ENCODE measurements around the gene OR2A1.
"Not testable (repeated sequence)": the region's sequence is repeated elsewhere in the genome, so short reads cannot be mapped to it uniquely, and the experiment has no call there.

The OR2A1 gene

GRCh38 chr7:144311872-144312469, at the start of gene OR2A1:
Gene OR2A1 (plus strand): TSS chr7:144312419. CDS start chr7:144318125, 5,706 bp downstream.
- DNase-seq (ENCODE audit: low read depth, low spot score) = not testable (repeated sequence)

- DNase-seq (ENCODE audit: low read depth, low spot score) = not testable (repeated sequence)
Measured at GRCh38 chr7:144264692-144265091, 47.5 kb upstream of the OR2A1 start, which contains the start of gene OR2A7. Gene OR2A7 (minus strand): TSS chr7:144264792. CDS start chr7:144259628, 5,164 bp downstream.

GRCh38 chr7:144269188-144269587, 43.0 kb upstream of the OR2A1 start, which contains the start of gene CTAGE8:
Gene CTAGE8 (minus strand): TSS chr7:144269288. CDS start chr7:144269250, 38 bp downstream.
- not testable (repeated sequence) for DNase-seq (ENCODE audit: low read depth, low spot score)

- DNase-seq (ENCODE audit: low read depth, low spot score) = not testable (repeated sequence)
Measured at GRCh38 chr7:144275281-144275680, 36.9 kb upstream of the OR2A1 start.

- not testable (repeated sequence) for DNase-seq (ENCODE audit: low read depth, low spot score)
Measured at GRCh38 chr7:144280010-144280409, 32.2 kb upstream of the OR2A1 start.

- not testable (repeated sequence) for DNase-seq (ENCODE audit: low read depth, low spot score)
Measured at GRCh38 chr7:144281981-144282380, 30.2 kb upstream of the OR2A1 start.

GRCh38 chr7:144282490-144282889, 29.7 kb upstream of the OR2A1 start:
- not testable (repeated sequence) for DNase-seq (ENCODE audit: low read depth, low spot score)

- not testable (repeated sequence) for DNase-seq (ENCODE audit: low read depth, low spot score)
Measured at GRCh38 chr7:144283716-144284115, 28.5 kb upstream of the OR2A1 start.

- not testable (repeated sequence) for DNase-seq (ENCODE audit: low read depth, low spot score)
Measured at GRCh38 chr7:144287171-144287784, 24.9 kb upstream of the OR2A1 start.

GRCh38 chr7:144291607-144292006, 20.6 kb upstream of the OR2A1 start:
- DNase-seq (ENCODE audit: low read depth, low spot score) = not testable (repeated sequence)

GRCh38 chr7:144292384-144293161, 19.6 kb upstream of the OR2A1 start:
- DNase-seq (ENCODE audit: low read depth, low spot score) = not testable (repeated sequence)

GRCh38 chr7:144293794-144294499, 18.3 kb upstream of the OR2A1 start:
- DNase-seq (ENCODE audit: low read depth, low spot score) = not testable (repeated sequence)

- not testable (repeated sequence) for DNase-seq (ENCODE audit: low read depth, low spot score)
Measured at GRCh38 chr7:144302578-144303303, 9.5 kb upstream of the OR2A1 start.

- not testable (repeated sequence) for DNase-seq (ENCODE audit: low read depth, low spot score)
Measured at GRCh38 chr7:144303607-144304006, 8.6 kb upstream of the OR2A1 start.

GRCh38 chr7:144305156-144305555, 7.1 kb upstream of the OR2A1 start:
- not testable (repeated sequence) for DNase-seq (ENCODE audit: low read depth, low spot score)

GRCh38 chr7:144309702-144310101, 2.5 kb upstream of the OR2A1 start:
- DNase-seq (ENCODE audit: low read depth, low spot score) = not testable (repeated sequence)

GRCh38 chr7:144311218-144311617, 1.0 kb upstream of the OR2A1 start:
- DNase-seq (ENCODE audit: low read depth, low spot score) = not testable (repeated sequence)

- not testable (repeated sequence) for DNase-seq (ENCODE audit: low read depth, low spot score)
Measured at GRCh38 chr7:144317537-144317936, 5.3 kb downstream of the OR2A1 start.

- not testable (repeated sequence) for DNase-seq (ENCODE audit: low read depth, low spot score)
Measured at GRCh38 chr7:144319547-144319946, 7.3 kb downstream of the OR2A1 start.

GRCh38 chr7:144321677-144322206, 9.5 kb downstream of the OR2A1 start:
- not testable (repeated sequence) for DNase-seq (ENCODE audit: low read depth, low spot score)
